GM23338 (cell line): Measurements from ENCODE around the gene PPFIA1.

Experiments used
- CREB1 ChIP-seq: fragments of 250-450 bp; sonication (Bioruptor Pico); IDR thresholded peaks from 2 replicates; pipeline ENCODE4 v1.5.0; 2020; ENCODE audit warnings: low read depth, mild to moderate bottlenecking, moderate library complexity
- CTCF ChIP-seq, 2 experiments: fragments of 200-600 bp in 1 of 2; sonication (generic) in 1 of 2; conservative IDR thresholded peaks; 2 replicates each; pipeline versions ENCODE4 v1.5.1 to v1.6.1; 2016 to 2017; ENCODE audit warnings: antibody characterized with exemption in 2 of 2, low read depth in 2 of 2, mild to moderate bottlenecking in 2 of 2, moderate library complexity in 1 of 2
- ETS1 ChIP-seq: IDR thresholded peaks from 2 replicates; pipeline ENCODE4 v1.6.1; 2016; ENCODE audit warnings: antibody characterized with exemption
- EZH2 ChIP-seq: fragments of 200-600 bp; sonication (generic); IDR thresholded peaks from one replicate; pipeline ENCODE4 v1.8.0; 2017; ENCODE audit warnings: antibody characterized with exemption, mild to moderate bottlenecking, low read depth; ENCODE audit not compliant: unreplicated experiment
- EZH2phosphoT487 ChIP-seq: fragments of 200-600 bp; sonication (generic); IDR thresholded peaks from one replicate; pipeline ENCODE4 v1.8.1; 2018; ENCODE audit warnings: antibody characterized with exemption; ENCODE audit not compliant: unreplicated experiment
- JUNB ChIP-seq: IDR thresholded peaks from one replicate; pipeline ENCODE4 v1.6.1; 2016; ENCODE audit warnings: antibody characterized with exemption; ENCODE audit not compliant: unreplicated experiment
- NANOG ChIP-seq: IDR thresholded peaks from 2 replicates; pipeline ENCODE4 v1.6.1; 2016; ENCODE audit warnings: antibody characterized with exemption, borderline replicate concordance
- POLR2AphosphoS5 ChIP-seq: IDR thresholded peaks from 2 replicates; pipeline ENCODE4 v1.6.1; 2016; ENCODE audit warnings: antibody characterized with exemption, low read depth
- REST ChIP-seq: IDR thresholded peaks from one replicate; pipeline ENCODE4 v1.6.1; 2018; ENCODE audit warnings: antibody characterized with exemption; ENCODE audit not compliant: unreplicated experiment
- STAT1 ChIP-seq: IDR thresholded peaks from one replicate; pipeline ENCODE4 v1.6.1; 2016; ENCODE audit warnings: antibody characterized with exemption; ENCODE audit not compliant: unreplicated experiment
- ZNF114 ChIP-seq: fragments of 250-450 bp; sonication (Bioruptor Pico); IDR thresholded peaks from 2 replicates; pipeline ENCODE4 v1.5.0; 2020; ENCODE audit warnings: mild to moderate bottlenecking, moderate library complexity
- ZNF331 ChIP-seq: fragments of 250-450 bp; sonication (Bioruptor Pico); IDR thresholded peaks from 2 replicates; pipeline ENCODE4 v1.5.0; 2020; ENCODE audit warnings: low read depth, mild to moderate bottlenecking, moderate library complexity
- ZNF462 ChIP-seq: fragments of 250-450 bp; sonication (Bioruptor Pico); IDR thresholded peaks from 2 replicates; pipeline ENCODE4 v1.5.0; 2020; ENCODE audit warnings: mild to moderate bottlenecking, moderate library complexity

- no peak for TF ChIP-seq CTCF (conservative IDR thresholded peaks at IDR 0.05; ENCODE audit: low read depth in 2 of 2)
- no peak for TF ChIP-seq REST
- TF ChIP-seq POLR2AphosphoS5: no peak
- no peak for TF ChIP-seq CREB1 (CRISPR knock-in tag)
- TF ChIP-seq EZH2phosphoT487: no peak
- TF ChIP-seq EZH2: no peak
- TF ChIP-seq JUNB: no peak
- TF ChIP-seq STAT1: no peak
- no peak for TF ChIP-seq NANOG
- TF ChIP-seq ZNF114 (CRISPR knock-in tag): no peak
- TF ChIP-seq ETS1: no peak
- no peak for TF ChIP-seq ZNF331 (CRISPR knock-in tag)
- no peak for TF ChIP-seq ZNF462 (CRISPR knock-in tag)
These were observed 114.2 kb downstream of the PPFIA1 start for GRCh38 chr11:70384566-70385152.
